MCF 10A (cell line): Measurements from ENCODE around the gene PRM2. TPM values are rescaled to one million over a fixed set of nuclear protein-coding genes. Genes with fewer than 3 reads are reported as not detected.

Experiments used
- BruUV-seq: library from RNA; stranded (reverse); fragments of 400-500 nt; replicated peaks from 2 replicates; lab custom pipeline; 2021; lab: Mats Ljungman, UMichigan
- CTCF ChIA-PET: fragments of 300-600 bp; sonication (Branson Sonifier 250); formaldehyde crosslinking; extraction: SDS; loops from one replicate; lab custom pipeline; 2021; ENCODE audit warnings: antibody characterized with exemption, inconsistent platforms; lab: Yijun Ruan, JAX
- POLR2A ChIA-PET: fragments of 300-600, 350-650 bp; sonication (Branson Sonifier 250); formaldehyde crosslinking; extraction: SDS; loops from one replicate; lab custom pipeline; 2020; ENCODE audit warnings: antibody characterized with exemption, inconsistent platforms; lab: Yijun Ruan, JAX
- DNase-seq: peaks from one replicate; pipeline ENCODE4 v3.0.0-alpha.2; 2018; ENCODE audit not compliant: unreplicated experiment
- H3K27ac Mint-ChIP-seq: one replicate; pipeline ENCODE4 v1.8.0; 2022; ENCODE audit warnings: mild to moderate bottlenecking, low read depth, mixed read lengths; ENCODE audit not compliant: unreplicated experiment
- H3K27me3 Mint-ChIP-seq: one replicate; pipeline ENCODE4 v1.8.0; 2022; ENCODE audit warnings: mixed read lengths; ENCODE audit not compliant: insufficient read depth, unreplicated experiment
- H3K36me3 Mint-ChIP-seq: one replicate; pipeline ENCODE4 v1.8.0; 2022; ENCODE audit warnings: mild to moderate bottlenecking, moderate library complexity, mixed read lengths; ENCODE audit not compliant: insufficient read depth, unreplicated experiment
- H3K4me1 Mint-ChIP-seq: one replicate; pipeline ENCODE4 v1.8.0; 2022; ENCODE audit warnings: mixed read lengths; ENCODE audit not compliant: insufficient read depth, unreplicated experiment
- H3K4me3 Mint-ChIP-seq: one replicate; pipeline ENCODE4 v1.8.0; 2022; ENCODE audit warnings: mild to moderate bottlenecking, moderate library complexity, mixed read lengths; ENCODE audit not compliant: unreplicated experiment
- H3K9me3 Mint-ChIP-seq: one replicate; pipeline ENCODE4 v1.8.0; 2022; ENCODE audit warnings: mixed read lengths; ENCODE audit not compliant: unreplicated experiment
- intact Hi-C: fragments of 100-400 bp; cut with micrococcal nuclease; formaldehyde crosslinking; loops from 2 replicates; pipeline ENCODE4 v1.14.1; 2022
- total RNA-seq: library from RNA; stranded (reverse); gene quantifications from 2 replicates; pipeline ENCODE4 v1.2.3, GENCODE V29; 2022
- TF ChIP-seq, protein P1 (sequence below): fragments of 200-600 bp; IDR thresholded peaks from one replicate; pipeline ENCODE4 v1.8.0; 2022; ENCODE audit warnings: antibody characterized with exemption, mild to moderate bottlenecking; ENCODE audit not compliant: unreplicated experiment

PRM2 gene
- total RNA-seq, 1 experiment from 2014 or later = not detected

DNA sequence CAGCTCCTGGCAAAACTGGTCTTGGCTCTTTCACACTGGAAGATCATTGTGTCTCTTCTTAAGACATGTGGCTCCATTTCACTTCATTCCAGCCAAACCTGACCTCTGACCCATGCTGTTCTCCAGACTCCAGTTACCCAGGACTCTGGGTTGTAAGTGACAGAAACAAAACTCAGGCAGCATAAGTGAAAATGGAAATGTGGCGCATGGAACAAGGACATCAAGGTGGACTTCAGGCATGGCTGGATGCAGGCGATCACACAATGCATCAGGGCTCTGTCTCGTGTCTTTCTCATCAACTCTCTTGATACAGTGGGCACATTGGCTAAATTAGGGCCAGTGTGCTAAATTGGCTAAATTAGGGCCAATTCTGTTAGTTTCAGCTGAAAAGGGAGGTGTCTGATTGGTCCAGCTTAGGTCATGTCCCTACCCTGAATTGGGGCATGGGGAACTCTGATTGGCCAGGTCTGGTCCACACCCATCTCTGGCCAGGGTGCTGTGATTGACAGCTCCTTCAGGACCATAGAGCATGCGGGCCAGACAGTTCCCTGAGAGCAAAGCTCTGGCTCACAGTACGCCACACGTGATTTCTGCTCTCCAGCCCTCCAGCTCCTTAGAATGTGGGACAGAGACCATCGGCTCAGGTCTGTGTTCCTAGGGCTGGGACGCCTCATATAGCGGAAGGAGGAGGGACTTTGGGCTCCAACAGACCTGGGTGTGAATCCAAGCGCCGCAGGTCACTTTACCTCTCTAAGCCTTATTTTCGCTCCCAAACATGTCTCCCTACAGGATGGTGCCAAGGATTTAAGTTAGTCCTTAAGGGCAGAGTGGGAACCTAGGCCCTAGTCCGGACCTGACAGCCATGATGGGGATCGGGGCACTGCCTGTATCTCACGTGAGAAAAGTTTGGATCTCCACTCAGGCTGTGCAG lies 37.7 kb downstream of the PRM2 start:
- no peak for DNase-seq
- POLR2A ChIA-PET = no interaction called here
- H3K4me3 Mint-ChIP-seq = no peak overlapping the region
- H3K4me1 Mint-ChIP-seq = no peaks in the 10 kb centered on the region
- no peaks in the 10 kb centered on the region for H3K9me3 Mint-ChIP-seq
- intact Hi-C loops = no loop called here
- no TSS peak for BruUV-seq
- no peak overlapping the region for H3K27ac Mint-ChIP-seq
- TF ChIP-seq, protein P1, sequence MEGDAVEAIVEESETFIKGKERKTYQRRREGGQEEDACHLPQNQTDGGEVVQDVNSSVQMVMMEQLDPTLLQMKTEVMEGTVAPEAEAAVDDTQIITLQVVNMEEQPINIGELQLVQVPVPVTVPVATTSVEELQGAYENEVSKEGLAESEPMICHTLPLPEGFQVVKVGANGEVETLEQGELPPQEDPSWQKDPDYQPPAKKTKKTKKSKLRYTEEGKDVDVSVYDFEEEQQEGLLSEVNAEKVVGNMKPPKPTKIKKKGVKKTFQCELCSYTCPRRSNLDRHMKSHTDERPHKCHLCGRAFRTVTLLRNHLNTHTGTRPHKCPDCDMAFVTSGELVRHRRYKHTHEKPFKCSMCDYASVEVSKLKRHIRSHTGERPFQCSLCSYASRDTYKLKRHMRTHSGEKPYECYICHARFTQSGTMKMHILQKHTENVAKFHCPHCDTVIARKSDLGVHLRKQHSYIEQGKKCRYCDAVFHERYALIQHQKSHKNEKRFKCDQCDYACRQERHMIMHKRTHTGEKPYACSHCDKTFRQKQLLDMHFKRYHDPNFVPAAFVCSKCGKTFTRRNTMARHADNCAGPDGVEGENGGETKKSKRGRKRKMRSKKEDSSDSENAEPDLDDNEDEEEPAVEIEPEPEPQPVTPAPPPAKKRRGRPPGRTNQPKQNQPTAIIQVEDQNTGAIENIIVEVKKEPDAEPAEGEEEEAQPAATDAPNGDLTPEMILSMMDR = no peak
- H3K27me3 Mint-ChIP-seq = no peaks in the 10 kb centered on the region
- H3K36me3 Mint-ChIP-seq = no peaks in the 10 kb centered on the region
- CTCF ChIA-PET = interaction anchor here (0.6 to 1.2 kb wide), 3 partner anchors 9 to 240 kb away, joined by 3 to 4 read pairs (median 3); no protein-coding TSS in a partner anchor

- no TSS peak for BruUV-seq
- Mint-ChIP-seq H3K36me3 (no peaks in the 10 kb centered on the region), H3K27me3 (no peaks in the 10 kb centered on the region)
Observed at GRCh38 chr16:11236461-11237254, 39.6 kb downstream of the PRM2 start.

DNA sequence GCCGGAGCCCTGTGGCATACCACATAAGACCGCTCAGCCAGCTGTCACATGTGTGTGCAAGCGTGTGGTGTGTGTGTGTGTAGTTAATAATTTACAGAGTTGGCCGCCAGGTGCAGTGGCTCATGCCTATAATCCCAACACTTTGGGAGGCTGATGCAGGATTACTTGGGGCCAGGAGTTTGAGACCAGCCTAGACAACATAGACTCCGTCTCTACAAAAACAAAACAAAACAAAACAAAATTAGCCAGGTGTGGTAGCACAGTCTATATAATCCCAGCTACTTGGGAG lies 40.6 kb downstream of the PRM2 start:
- Mint-ChIP-seq H3K4me3 (no peak overlapping the region), H3K27ac (no peak overlapping the region), H3K36me3 (no peaks in the 10 kb centered on the region), H3K9me3 (no peaks in the 10 kb centered on the region), H3K27me3 (no peaks in the 10 kb centered on the region), H3K4me1 (no peaks in the 10 kb centered on the region)
- no TSS peak for BruUV-seq
- CTCF ChIA-PET = interaction anchor here (1.6 to 2.0 kb wide), 2 partner anchors 20 to 272 kb away, joined by 4 to 7 read pairs; partner anchors contain the start of gene SOCS1
- no peak for DNase-seq
- TF ChIP-seq, protein P1 = no peak
- POLR2A ChIA-PET = interaction anchor here (1.7 kb wide), 1 partner anchor 10 kb away, joined by 4 read pairs; no protein-coding TSS in a partner anchor
- intact Hi-C loops = no loop called here

More at GRCh38 chr16:11236461-11237254, 39.6 kb downstream of the PRM2 start:
- Mint-ChIP-seq H3K9me3 (no peaks in the 10 kb centered on the region), H3K4me3 (no peak overlapping the region), H3K4me1 (no peaks in the 10 kb centered on the region), H3K27ac (no peak overlapping the region)
- CTCF ChIA-PET = interaction anchor here (1.6 to 2.0 kb wide), 2 partner anchors 19 to 273 kb away, joined by 4 to 7 read pairs; partner anchors contain the start of gene SOCS1
- intact Hi-C loops = no loop called here
- TF ChIP-seq, protein P1 = no peak
- POLR2A ChIA-PET = interaction anchor here (1.7 kb wide), 1 partner anchor 9 kb away, joined by 4 read pairs; no protein-coding TSS in a partner anchor
- no peak for DNase-seq
